Bone marrow (tissue), 2 donors: ENCODE measurements around the gene XRCC4.
"Not testable (repeated sequence)": the region's sequence is repeated elsewhere in the genome, so short reads cannot be mapped to it uniquely, and the experiment has no call there.

Experiments used
- DNase-seq, 2 donors: peaks; one replicate each; lab custom pipeline; 2025; lab: John Stamatoyannopoulos, UW

Gene XRCC4

DNA sequence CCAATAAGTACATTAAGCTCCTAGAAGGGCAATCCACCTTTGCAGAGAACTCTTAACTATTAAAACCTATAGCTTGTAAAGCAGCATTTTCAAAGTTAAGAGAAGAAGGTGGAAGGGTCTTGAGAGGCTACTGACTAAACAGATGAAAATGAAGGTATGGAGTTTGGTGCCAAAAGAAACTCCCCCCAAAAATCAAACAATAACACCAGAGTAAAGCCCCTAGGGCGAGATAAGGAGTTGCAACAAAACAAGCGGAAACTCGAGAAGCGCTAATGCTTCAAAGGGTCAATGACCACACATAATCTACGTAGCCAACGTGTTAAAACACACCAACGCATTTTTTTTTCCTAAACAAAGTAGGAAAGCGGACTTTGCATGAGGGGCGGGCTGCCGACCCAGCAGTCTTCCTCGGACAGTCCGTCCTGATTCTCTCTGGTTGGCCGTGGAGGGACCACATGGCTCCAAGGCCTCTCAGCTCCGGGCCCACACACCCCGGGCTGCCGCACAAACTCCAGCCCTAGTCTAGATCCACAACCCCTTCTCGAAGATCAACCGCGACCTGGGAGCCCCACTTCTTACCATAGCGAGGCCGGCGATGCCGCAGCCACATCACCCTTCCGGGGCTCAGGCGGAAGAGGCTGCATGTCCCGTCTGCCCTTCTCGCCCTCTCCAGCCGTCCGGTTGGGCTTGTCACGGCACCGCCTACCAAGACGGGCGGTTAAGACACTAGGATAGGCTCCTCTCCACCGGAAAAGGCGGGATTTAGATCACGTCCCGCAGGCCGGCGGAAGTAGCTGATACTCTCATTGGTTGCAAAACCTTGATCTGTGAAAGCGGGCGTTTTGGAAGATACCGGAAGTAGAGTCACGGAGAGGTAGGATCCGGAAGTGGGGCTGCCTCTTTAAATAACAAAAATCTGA, at the start of gene XRCC4, which contains the start of gene TMEM167A:
Gene XRCC4, plus strand, starts transcription at position 806 of the 920 bp plus-strand sequence. CDS start 27,373 bp downstream, outside the sequence.
Gene TMEM167A, minus strand, starts transcription at position 653 of the 920 bp plus-strand sequence. Its CDS starts 71 bp downstream, at position 582.
- DNase-seq, result peak; percentile 73 to 97

DNA sequence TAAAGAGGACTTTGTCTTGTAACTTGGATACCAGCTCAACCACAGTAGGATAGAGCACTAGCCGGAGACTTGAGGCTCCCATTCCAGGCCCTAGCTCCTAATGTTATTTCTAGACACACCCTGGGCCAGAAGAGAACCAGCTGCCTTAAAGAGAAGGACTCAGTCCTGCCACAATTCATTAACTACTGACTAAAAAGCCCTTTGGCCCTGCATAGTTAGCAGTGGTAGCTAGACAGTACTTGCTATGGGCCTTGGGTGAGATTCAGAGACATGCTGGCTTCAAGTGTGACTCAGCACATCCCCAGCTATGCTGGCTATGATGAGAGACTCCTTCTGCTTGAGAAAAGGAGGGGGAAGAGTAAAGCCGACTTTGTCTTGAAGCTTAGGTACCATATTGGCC, 47.4 kb upstream of the XRCC4 start:
- DNase-seq, result no peak

GRCh38 chr5:83031381-83031780, 46.0 kb upstream of the XRCC4 start:
- DNase-seq, result no peak

- no peak for DNase-seq
Measured at GRCh38 chr5:83034036-83034435, 43.3 kb upstream of the XRCC4 start.

DNA sequence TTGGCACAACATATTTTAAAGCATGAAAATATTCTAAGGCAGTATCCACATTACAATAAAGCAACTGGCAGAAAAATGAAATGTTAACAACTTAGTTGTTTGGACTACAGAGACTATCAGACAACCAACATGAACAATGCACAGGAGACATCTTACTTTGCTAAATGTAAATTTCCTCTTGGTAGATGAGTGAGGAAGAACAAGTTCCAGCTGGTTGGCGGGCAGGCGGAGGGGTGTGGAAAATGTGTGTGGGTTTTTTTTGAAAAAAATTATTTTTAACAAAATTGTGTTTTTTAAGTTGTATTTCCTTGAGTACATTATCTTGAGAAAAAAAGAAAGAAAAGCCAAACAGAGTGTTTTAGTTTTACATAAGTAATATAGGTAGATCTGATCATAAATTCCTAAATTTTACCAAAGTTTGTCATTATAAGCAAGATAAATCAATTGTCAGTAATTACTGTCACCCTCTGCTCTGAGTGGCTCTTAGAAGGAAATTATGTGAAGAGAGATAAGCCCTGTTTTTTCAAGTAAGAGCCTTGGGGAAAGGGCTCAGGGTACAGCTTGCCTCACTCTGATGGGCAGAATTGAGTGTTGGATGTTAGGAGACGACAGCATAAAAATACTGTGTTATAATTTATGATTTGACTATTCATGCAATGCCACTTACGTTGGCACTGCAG, 42.7 kb upstream of the XRCC4 start:
- no peak for DNase-seq

DNA sequence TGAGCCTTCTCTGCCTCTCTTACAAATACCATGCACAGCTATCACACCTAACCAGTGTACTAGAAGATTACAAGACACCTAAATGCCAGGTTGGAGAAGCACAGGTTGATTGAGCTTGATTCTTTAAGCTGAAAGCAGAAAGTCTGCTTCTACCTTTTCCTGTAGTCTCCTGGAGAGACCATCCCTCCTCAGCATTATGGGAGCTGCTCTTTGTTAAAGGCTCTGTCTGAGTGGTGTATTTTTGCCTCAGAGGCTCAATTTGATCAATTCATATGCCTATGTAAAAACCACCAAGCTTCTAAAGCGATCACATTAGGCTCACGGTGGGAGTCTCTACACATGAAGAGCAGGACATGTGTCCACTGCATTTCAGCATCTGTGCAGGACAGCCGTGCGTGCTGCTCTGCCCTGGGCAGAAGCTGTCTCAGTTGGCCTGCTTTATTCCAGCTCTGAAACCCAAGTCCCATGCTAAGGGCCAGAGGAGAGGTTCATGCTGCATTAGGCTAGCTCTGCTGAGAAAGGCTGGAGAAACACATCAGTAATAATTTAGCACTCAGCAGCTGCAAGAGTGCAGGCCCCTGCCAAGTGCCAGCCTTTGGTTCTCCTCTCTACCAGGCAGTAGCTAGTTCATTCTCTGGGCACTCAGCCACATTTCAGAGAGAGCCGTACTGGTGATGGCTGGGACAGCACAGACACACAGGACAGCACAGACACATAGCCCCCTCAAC, 41.8 kb upstream of the XRCC4 start:
- DNase-seq, result no peak

DNA sequence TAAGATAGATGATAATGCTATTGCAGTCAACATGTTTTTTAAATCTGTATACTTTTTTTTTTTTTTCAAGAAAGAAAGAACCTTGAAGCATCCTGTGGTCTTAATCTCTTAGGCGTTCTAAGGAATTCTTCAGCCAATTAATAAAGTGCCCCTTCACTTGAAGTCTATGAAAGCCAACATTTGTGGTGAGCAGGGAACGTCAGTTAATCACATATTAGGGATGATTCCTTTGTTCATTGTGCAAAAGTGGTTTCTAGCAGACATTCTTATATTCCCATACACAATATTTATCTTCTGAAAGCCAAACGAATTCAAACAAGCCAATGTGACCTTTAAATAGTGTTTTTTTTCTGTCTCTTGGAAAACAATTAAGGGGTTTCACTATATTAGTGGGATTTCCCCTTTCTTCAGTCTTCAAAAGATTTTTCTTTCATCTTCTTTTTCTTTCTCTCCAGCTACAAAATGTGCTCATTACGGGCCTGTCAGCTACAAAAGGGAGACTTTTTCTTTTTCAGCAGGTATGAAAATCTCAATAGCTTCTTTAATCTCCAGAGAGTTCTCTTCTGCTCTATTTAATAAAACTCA, 40.3 kb upstream of the XRCC4 start:
- DNase-seq, result no peak

- DNase-seq, result no peak
Measured at GRCh38 chr5:83038924-83039323, 38.4 kb upstream of the XRCC4 start.

GRCh38 chr5:83042507-83042906, 34.8 kb upstream of the XRCC4 start:
- no peak for DNase-seq

DNA sequence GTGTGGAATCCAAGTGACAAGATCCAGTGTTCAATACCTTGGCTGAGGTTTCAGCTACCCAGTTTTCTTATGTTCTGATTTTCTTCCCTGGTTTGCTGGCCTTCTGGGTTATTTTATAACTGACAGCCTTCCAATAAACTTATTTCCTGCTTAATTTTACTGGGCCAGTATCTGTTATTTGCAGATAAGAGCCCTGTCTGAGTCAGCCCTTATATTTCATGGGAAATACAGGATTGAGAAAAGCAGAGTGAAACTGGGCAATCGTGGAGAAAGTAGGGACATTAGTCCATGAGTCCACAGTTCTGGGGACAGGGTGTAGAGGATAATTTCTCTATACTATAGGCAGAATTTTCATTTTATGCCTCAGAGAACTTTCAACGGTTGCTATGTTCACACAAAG, 32.4 kb upstream of the XRCC4 start:
- DNase-seq, result no peak

DNA sequence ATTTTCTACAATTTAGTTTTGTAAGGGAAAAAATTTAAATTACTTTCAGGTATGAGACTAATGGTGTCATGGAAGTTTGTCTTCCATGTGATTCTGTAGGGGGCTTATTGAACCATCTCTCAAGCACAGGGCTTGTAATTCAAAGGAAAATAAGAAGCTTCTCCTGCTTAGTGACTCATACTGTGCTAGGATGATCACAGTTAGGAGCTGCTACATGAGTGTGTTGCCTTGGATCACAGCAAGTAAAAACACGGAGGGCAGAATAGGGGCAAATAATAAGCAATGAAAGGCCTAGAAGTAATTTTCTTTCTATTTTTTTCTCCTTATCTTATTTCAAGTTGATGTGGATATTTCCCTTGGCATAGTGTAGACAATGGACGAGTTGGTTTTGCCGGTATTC, 29.1 kb upstream of the XRCC4 start:
- no peak for DNase-seq

- DNase-seq, result no peak
Measured at GRCh38 chr5:83048811-83049210, 28.5 kb upstream of the XRCC4 start.

- no peak for DNase-seq
Measured at GRCh38 chr5:83049370-83049885, 27.9 kb upstream of the XRCC4 start.

DNA sequence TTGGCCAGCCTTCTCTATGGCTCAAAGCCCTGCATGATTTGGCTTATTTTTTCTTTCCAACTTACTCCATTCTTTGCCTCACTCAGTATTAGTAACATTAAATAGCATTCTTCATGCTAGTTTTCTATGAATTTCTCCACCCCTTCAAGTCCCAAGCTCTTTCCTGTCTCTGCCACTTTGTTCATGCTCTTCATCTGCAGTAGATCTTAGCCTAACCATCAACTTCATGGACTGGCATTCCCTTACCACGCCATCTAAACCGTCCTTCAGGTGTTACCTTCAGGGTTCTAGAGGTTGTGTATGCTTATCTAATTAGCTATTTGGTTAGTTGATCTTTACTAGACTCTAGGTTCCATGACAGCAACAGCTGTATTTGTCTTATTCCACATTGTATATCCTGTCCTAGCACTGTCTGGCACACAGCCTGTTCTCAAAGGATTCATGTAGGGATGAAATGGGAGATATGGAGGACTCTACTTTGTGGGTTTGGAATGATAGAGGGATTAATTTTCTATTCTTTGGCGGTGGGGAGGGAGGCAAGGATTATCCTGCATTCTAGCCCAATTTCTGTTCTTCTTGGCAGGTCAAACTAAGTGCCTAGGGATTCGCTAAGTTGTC, 26.5 kb upstream of the XRCC4 start:
- DNase-seq, result no peak

GRCh38 chr5:83055166-83055565, 22.2 kb upstream of the XRCC4 start:
- DNase-seq, result no peak

DNA sequence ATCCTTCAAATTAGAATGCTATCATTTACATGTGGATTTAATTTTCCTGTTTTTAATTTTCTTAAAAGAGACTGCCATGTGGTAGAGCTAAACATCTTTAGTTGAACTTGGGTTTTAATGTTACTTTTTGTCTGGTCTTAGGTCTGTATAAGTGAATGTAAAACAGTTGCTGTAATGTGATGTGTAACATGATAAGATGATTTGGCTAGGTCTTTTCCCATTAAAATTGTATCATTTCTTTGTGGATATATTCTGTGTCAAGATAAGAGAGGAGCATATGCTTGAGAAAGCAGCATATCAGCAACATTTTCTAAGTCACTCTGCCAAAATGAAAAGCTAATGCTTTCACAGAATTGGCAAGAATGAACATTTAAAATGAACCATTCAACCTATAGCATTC, 18.6 kb upstream of the XRCC4 start:
- DNase-seq, result no peak

- DNase-seq, result no peak
Measured at GRCh38 chr5:83059341-83059740, 18.0 kb upstream of the XRCC4 start.

DNA sequence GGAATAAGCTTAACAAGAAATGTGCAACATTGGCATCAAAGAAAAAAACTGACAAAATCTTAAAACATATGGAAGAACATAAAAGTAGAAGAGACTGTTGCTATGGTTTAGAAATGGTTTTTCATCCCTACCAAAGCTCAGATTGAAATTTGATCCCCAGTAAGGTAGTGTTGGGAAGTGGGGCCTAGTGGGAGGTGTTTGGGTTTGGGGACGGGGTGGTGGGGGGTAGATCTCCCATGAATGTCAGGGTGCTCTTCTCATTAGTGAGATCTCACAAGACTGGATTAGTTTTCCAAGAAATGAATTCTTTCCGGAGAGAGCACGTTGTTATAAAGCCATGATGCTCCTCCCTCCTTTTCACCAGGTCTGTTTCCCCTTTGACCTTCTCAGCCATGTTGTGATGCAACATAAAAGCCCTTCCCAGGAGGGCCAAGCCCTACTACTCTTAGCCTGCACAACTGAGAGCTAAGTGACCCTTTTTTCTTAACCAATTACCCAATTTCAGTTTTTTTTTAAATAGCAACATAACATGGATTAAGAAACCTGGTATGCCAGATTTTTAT, 10.7 kb upstream of the XRCC4 start:
- no peak for DNase-seq

GRCh38 chr5:83067377-83067776, 10.0 kb upstream of the XRCC4 start:
- not testable (repeated sequence) for DNase-seq

GRCh38 chr5:83069096-83069799, 8.1 kb upstream of the XRCC4 start:
- DNase-seq, result no peak
